ENCODE data around the gene SYNE1. TPM values are rescaled to one million over a fixed set of nuclear protein-coding genes. Genes with fewer than 3 reads are reported as not detected.

SYNE1 gene
- total and polyA plus RNA-seq, 10 of the 15 experiments (the other 5 are each of a cell fraction or from before 2014, with no cell fraction given): 2.3 to 28.7 (median 14.1) TPM

DNA sequence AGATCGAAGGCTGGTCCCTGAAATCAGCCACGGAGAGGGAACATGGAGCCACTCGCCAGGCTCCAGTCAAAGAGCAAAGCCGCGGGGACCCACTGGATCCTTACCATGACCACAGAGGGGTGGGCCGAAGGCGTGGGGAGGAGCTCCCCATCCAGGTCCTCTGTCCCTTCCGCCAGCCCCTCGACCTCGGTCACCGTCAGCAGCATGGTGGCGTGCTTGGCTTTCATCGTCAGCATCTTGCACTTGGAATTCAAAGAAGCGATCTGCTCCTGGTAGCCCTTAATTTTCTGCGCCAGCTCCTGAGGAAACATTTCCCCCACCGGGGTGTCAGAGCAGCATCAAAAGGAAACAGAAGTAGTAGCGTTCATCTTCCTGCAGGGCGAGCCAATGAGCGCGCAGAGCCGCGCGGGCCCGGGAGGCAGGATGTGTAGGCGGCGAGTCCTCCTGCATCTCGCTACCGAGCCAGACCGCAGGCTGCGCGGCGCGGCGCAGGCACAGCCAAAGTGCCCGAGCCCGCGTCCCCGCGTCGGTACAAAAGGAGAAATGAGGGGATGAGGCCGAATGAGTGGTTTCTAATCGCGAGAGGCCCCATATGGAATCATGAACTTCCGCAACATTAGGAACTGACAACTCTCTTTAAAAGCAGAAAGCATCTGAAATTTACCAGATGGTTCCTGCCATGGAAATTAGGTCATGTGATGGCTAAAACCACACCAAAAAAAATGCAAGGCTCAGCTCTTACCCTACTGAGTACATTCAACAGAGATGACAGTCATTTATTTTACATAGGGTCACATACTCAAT is 335.2 kb downstream of the SYNE1 start (continued):
- TF ChIP-seq, protein P1, sequence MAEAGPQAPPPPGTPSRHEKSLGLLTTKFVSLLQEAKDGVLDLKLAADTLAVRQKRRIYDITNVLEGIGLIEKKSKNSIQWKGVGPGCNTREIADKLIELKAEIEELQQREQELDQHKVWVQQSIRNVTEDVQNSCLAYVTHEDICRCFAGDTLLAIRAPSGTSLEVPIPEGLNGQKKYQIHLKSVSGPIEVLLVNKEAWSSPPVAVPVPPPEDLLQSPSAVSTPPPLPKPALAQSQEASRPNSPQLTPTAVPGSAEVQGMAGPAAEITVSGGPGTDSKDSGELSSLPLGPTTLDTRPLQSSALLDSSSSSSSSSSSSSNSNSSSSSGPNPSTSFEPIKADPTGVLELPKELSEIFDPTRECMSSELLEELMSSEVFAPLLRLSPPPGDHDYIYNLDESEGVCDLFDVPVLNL (IDR thresholded peaks at IDR 0.05; ENCODE audit: low read depth, low read length): no peak; the same call in 1 of the 2 replicates
- 0 out of 2 replicates have a peak, but pooled peaks have one; percentile 52 for TF ChIP-seq ZNF217 (IDR thresholded peaks at IDR 0.05)
- peak; percentile 69 for TF ChIP-seq CREM (IDR thresholded peaks at IDR 0.05; ENCODE audit: low read depth)
- 0 out of 2 replicates have a peak, but pooled peaks have one; percentile 77 for TF ChIP-seq ZNF207 (IDR thresholded peaks at IDR 0.05; ENCODE audit: borderline replicate concordance)
- TF ChIP-seq NFIC (IDR thresholded peaks at IDR 0.05; ENCODE audit: low read depth, low read length): peak; percentile 53; the same call in 1 of the 2 replicates
- TF ChIP-seq SIX5 (IDR thresholded peaks at IDR 0.05; ENCODE audit: low read depth, low read length, severe bottlenecking): peak; percentile 3
- 0 out of 4 replicates have a peak, but pooled peaks of 1 of the 2 experiments have one; percentile 9 for TF ChIP-seq SRF (IDR thresholded peaks at IDR 0.05; ENCODE audit: low read depth in 2 of 2, low read length in 2 of 2)
- no peak for TF ChIP-seq E4F1 (IDR thresholded peaks at IDR 0.05; ENCODE audit: borderline replicate concordance, partially characterized antibody)
- no peak for TF ChIP-seq TARDBP (IDR thresholded peaks at IDR 0.05; ENCODE audit: borderline replicate concordance)
- TF ChIP-seq, protein P2, sequence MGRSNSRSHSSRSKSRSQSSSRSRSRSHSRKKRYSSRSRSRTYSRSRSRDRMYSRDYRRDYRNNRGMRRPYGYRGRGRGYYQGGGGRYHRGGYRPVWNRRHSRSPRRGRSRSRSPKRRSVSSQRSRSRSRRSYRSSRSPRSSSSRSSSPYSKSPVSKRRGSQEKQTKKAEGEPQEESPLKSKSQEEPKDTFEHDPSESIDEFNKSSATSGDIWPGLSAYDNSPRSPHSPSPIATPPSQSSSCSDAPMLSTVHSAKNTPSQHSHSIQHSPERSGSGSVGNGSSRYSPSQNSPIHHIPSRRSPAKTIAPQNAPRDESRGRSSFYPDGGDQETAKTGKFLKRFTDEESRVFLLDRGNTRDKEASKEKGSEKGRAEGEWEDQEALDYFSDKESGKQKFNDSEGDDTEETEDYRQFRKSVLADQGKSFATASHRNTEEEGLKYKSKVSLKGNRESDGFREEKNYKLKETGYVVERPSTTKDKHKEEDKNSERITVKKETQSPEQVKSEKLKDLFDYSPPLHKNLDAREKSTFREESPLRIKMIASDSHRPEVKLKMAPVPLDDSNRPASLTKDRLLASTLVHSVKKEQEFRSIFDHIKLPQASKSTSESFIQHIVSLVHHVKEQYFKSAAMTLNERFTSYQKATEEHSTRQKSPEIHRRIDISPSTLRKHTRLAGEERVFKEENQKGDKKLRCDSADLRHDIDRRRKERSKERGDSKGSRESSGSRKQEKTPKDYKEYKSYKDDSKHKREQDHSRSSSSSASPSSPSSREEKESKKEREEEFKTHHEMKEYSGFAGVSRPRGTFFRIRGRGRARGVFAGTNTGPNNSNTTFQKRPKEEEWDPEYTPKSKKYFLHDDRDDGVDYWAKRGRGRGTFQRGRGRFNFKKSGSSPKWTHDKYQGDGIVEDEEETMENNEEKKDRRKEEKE (IDR thresholded peaks at IDR 0.05): peak; percentile 84
- TF ChIP-seq, protein P3, sequence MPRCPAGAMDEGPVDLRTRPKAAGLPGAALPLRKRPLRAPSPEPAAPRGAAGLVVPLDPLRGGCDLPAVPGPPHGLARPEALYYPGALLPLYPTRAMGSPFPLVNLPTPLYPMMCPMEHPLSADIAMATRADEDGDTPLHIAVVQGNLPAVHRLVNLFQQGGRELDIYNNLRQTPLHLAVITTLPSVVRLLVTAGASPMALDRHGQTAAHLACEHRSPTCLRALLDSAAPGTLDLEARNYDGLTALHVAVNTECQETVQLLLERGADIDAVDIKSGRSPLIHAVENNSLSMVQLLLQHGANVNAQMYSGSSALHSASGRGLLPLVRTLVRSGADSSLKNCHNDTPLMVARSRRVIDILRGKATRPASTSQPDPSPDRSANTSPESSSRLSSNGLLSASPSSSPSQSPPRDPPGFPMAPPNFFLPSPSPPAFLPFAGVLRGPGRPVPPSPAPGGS (IDR thresholded peaks at IDR 0.05; ENCODE audit: borderline replicate concordance, insufficient read depth, low read depth, low read length, poor library complexity, severe bottlenecking): peak; percentile 40
- TF ChIP-seq BCL11A (IDR thresholded peaks at IDR 0.05; ENCODE audit: low read depth, low read length): no peak
- TF ChIP-seq RCOR1 (conservative IDR thresholded peaks at IDR 0.05; ENCODE audit: low read depth, low read length): 0 out of 2 replicates have a peak, but pooled peaks have one; percentile 77
- peak; percentile 63 for TF ChIP-seq MXI1 (IDR thresholded peaks at IDR 0.05; ENCODE audit: low read depth, low read length)
- peak; percentile 72; the same call in 1 of the 2 replicates for TF ChIP-seq TAF1 (IDR thresholded peaks at IDR 0.05; ENCODE audit: borderline replicate concordance, low read depth, low read length)
- TF ChIP-seq IRF4 (IDR thresholded peaks at IDR 0.05; ENCODE audit: low read depth, low read length): peak; percentile 58; the same call in 1 of the 2 replicates
- peak; percentile 66; the same call in 1 of the 2 replicates for TF ChIP-seq LARP7 (IDR thresholded peaks at IDR 0.05)
- TF ChIP-seq EGR1 (IDR thresholded peaks at IDR 0.05; ENCODE audit: borderline replicate concordance in 1 of 2, low read depth in 2 of 2, low read length in 2 of 2): peak in 1 of 2 experiments; percentile 69; a peak in 1 of 3 replicates
- peak; percentile 50 for TF ChIP-seq RAD21 (IDR thresholded peaks at IDR 0.05; ENCODE audit: insufficient read depth, low read depth, low read length)
- peak; percentile 67; the same call in 1 of the 2 replicates for TF ChIP-seq JUND (IDR thresholded peaks at IDR 0.05; ENCODE audit: low read depth, low read length)
- TF ChIP-seq NFXL1 (IDR thresholded peaks at IDR 0.05; ENCODE audit: borderline replicate concordance): no peak
- peak; percentile 92 for TF ChIP-seq POLR2A (IDR thresholded peaks at IDR 0.05; ENCODE audit: low read depth, low read length)
